GM21723 (cell line): ENCODE measurements around the gene TKFC.
A peak's percentile ranks its signal among the peaks of the same experiment; 100 is the strongest.

Source experiments
- ATAC-seq: cut with Tn5 transposase; IDR thresholded peaks from one replicate; pipeline ENCODE4 v1.9.1; 2021; ENCODE audit warnings: mild to moderate bottlenecking, moderate library complexity; ENCODE audit not compliant: unreplicated experiment

TKFC gene

DNA sequence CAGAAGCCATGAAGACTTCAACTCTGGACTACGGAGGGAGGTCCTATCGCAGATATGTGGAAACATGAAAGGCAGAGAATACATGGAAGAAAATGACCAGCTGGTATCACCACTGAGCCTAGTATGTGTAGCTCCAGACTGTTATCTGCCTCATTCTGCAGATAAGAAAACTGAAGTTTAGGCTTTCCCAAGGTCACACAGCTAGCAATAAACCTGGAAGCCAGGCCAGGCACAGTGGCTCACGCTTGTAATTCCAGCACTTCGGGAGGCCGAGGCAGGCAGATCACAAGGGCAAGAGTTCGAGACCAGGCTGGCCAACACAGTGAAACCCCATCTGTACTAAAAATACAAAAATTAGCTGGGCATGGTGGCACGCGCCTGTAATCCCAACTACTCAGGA, 22.3 kb upstream of the TKFC start:
- no peak for ATAC-seq

DNA sequence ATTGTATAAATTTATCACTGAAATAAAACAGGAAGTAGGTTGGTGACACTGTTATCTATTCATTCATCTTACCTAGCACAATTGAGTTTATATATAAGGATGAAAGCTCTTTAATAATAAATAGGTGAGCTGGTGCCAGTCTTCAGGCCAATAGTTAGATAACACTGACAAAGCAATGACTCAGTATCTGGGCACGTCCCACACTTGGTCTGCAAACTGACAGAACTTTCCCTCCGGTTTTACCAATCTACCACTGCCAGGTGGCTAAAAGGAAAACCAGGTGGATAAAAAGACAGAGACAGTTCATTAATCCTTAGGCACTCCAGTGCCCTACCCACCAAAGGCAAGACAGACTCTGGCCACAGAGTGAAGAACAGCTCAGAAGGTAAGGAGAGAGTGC, 17.8 kb upstream of the TKFC start:
- ATAC-seq = no peak

DNA sequence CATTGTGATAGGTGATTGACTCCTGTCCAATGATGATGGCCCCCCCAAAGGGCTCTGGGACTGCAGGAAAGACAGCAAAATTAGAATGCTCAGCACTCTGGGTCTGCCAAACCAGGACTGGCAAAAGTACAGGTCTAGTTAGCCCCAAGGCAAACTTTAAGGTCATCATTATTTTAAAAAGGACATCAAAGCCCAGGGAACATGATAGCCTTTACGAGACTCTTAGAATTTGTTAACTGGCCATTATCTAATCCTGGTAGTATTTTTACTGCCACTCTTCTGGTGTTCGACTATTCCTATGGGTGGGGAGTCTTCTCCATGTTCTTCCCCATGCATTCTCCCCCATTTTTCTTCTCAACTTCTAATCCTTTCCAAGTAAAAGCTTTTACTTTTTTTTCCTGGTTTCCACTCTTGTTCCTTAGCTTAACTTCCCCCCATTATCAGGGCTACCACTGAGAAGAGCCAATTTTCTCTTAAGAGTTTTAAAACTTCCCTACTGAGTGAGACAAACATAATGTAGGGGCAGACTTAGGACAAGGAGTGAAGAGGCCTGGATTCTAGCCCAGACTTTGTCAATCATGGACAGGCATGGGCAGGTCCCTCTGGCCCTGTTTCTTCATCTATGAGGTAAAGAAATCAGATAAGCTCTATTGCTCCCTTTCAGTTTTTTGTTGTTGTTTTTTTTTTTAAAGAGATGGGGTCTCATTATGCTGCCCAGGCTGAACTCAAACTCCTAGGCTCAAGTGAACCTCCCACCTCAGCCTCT, 7.2 kb upstream of the TKFC start:
- no peak for ATAC-seq

DNA sequence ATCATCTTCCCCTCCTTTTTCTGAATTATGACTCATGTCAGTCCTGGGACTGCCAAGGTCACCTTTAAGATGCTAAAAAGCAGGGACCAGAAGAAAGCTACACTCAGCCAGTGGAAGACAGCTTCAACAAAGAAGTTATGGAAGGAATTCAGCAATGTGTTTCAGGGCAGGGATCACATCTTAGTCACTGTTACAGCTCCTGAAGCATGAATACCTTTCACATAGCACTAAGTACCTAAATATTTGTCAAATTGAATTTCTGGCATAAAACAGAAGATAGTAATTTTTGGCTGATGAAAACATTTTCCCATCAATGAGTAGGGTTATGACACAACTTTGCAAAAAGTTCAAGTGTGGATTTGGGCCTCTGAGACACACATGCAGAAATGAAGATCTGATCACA, 5.4 kb upstream of the TKFC start:
- ATAC-seq = no peak

DNA sequence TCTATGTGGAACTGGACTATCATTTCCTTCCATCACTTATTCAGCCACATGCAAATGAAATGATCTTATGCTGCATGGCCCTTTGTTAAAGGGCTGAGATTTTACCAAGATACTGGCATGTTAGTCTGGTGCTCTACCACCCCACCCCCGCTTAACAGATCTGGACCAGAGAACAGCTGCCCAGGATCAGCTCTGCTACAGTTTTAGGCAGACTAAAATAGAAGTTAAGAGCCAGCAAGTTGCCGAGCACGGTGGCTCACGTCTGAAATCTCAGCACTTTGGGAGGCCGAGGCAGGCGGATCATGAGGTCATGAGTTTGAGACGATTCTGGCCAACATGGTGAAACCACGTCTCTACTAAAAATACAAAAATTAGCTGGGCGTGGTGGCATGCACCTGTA, 4.7 kb upstream of the TKFC start:
- no peak for ATAC-seq

DNA sequence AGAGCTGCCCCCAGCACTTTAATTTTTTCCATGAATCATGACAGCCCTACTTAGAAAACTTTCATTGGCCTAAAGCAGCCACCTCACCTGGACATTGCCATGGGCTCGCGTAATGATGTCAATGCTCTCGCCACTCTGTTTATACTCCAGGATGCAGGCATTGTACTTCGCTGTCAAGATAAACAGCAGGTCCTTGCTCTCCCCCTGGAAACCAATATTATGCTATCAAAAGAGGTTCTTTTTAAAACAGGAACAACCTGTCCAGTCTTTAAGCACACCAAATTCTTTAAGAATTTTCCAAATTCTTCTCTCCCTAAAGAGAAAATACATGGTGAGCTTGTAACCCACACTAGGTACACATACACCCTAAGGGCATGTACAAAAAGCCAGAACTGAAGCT, 3.2 kb upstream of the TKFC start:
- no peak for ATAC-seq

DNA sequence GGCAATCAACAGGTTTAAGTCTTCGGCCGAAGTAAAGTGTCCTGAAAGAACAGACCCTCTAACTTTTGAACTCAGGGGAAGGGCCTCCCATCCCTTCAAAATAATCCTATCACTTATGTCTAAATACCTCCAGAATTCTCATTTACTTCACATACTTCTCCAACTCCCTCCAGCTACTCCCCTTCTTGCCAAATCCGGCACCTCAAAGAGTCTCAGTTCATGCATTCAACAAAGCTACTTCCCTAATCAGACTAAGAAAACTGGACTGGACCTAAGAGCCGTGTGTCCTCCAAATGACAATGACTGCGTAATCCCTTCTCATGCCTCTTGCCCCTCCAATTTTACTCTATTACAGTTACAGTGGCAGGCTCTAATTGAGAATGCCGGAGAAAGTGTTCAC, 1.4 kb upstream of the TKFC start:
- no peak for ATAC-seq

DNA sequence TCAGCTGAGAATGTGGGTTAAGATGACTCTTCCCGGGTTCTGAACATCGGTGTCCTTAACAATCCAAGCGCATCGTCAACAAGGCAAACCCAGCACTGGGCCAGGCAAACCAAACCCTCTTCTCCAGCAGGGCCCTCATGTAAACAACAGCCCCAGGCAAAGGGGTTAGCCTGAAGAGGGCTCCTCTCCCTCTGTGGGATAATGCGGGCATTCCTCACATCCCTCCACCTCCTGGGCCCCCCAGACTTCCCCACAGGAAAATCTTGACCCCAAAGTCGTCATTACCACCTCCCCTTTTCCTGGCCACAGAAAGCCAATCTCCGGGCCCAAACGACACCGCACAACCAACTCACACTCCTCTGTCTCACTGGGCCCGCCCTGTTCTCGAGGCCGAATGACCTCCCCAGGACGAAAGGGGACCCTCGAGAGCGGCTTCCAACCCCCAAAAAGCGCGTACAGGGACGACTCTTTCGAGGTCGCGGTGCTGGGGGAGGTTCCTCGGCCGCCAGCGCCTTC, 689 bp upstream of the TKFC start:
- no peak for ATAC-seq

DNA sequence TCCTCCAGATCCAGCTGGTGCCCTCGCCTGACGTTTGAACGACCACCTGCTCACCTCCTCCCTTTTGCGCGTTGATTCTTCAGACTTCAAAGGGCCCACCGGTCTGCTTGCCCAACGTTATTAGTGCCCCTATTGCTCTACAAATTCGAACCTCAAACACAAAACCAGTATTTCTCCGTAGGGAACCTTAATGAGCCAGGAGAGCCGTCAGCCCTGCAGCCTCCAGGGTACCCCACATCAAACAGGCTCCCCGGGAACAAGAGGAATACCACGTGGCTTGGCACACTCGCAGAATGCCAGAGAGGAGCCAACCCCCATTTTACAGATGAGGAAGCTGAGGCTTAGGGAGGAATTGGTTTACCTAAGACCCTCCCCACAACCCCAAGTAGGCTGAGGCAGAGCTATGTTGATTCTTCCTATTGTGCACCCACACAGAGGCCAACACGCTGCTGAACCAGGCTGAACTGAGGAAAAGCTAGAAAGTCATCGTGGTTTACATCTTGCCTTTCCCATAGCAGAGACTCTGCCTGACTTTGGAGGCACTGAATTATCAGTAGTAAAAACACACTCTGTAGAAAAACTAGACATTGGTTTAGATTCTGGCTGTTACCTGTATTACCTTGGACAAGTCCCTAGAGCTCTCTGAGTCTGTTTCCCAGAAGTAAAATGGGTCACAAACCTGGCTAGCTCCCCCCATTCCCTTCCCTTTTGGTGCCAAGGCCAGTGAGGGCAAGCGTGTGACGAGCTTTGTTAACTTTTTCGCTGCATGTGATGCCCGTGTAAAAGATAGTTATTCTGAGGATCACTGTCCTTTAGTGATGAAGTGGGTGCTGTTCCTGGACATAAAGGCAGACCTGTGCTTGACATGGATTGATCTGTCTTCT, 764 bp downstream of the TKFC start:
- peak; percentile 13 for ATAC-seq

DNA sequence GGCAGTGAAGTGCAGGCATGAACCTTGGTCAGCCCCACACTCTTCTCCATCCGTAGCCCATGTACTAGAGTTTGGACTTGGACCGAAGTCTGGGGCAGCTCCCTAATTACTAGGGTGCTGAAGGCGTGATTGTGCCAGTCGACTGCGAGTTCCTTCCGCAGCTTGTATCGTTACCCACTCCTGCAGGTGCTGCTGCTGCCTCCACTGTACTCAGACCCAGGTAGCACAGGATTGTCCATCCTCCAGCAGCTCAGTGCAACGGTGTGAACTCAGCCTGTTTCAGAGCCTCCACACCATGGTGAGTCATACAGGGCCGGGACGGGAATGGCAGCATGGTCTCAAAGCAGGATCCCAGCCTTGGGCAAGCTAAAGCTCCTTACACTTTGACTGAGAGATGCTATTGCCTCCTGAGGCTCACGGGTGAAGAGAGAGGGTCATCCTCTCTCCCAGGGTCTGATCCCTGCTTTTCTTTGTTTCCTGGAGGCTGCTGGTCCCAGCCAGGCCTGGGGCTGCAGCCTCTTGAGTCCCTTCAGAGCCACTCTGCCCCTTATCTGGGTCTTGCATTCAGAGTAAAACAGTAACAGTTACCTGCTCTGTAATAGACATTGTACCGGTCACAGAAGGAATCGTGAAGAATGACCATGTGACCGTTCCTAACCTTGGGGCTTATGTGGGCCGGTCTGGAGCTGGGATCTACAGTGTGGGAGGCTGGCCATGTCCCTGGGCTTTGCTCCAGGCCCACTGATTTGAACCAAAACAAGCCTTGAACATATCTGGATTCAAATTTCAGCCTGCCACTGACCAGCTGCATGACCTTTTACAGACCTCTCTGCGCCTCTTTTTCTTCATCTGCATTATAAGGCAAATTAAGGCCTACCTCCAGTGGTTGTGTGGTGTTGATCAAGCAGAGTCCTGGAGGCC, 1.7 kb downstream of the TKFC start:
- no peak for ATAC-seq

DNA sequence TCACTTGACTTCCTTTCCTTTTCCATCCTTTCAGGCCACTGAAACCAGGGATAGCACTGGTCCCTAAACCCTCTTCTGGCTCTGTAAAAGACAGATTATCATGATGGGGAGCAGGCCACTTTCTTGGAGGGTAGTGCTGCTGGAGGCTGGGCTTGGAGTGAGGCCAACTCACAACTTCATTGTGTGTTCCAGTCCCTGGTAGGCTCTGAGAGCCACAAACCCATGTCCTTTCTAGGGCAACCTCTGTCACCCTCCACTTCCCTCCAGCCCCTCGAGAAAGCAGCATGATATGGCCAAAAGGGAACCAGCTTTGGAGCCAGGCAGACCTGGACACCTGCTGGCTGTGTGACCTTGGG, 2.3 kb downstream of the TKFC start:
- no peak for ATAC-seq

DNA sequence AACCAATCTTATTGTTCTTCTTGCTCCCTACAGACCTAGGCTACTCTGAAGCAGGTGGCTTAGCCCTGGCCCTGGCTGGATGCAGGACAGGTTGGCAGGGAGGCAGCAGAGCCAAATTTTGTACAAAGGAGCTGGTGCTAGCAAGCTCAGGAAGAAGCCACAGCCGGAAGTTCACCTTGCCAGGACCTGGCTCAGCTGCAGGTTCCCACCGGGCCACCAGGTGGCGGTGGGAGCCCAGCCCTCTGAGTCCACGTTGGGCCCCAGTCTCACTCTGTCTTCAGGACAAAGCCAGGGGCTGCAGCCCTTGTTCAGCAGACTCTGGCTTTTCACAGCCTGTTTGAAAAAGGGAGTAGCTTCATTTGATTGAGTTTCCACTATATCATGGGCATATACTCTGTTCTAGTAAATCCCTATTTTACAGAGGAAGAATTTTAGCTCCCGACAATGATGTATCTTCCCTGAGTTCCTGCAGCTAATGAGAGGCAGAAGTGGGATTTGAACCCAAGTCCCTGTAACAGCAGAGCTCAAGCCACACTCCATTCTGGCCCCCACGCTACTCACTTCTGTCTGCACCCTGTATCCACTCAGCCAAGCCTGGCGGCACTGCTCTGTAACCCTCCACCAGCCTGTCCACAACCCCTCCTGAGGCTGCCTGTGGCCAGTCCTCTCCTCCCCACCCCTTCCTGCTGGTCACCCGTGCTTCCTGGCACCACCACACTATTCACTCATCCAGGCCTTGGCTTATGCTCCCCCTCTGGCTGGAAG, 3.3 kb downstream of the TKFC start:
- ATAC-seq = no peak

DNA sequence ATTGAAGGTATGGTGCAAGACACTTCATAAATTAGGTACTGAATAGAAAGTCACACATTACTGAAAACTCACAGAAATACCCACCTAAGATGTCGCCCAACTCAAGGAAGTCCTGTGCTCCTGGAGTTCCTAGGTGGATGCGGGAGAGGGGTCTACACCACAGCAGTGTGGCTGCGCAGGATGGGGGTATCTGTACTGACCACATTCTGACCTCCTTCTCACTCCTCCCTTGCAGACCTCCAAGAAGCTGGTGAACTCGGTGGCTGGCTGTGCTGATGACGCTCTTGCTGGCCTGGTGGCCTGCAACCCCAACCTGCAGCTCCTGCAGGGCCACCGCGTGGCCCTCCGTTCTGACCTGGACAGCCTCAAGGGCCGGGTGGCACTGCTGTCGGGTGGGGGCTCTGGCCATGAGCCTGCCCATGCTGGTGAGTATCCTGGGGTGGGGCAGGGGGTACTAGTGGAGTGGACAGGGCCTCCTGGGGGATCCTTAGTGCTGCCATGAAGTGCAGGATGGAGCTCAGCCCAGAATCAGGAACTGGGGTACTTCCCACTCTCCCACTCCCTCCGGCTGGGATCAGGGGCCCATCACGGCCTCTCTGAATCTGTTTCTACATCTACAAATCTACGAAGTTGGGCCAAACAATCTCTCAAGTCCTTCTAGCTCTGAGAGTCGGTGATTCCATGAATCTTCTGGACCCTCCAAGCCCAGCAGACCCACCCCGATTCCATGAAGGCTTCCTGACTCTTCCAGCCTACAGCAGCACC, 4.9 kb downstream of the TKFC start:
- no peak for ATAC-seq

DNA sequence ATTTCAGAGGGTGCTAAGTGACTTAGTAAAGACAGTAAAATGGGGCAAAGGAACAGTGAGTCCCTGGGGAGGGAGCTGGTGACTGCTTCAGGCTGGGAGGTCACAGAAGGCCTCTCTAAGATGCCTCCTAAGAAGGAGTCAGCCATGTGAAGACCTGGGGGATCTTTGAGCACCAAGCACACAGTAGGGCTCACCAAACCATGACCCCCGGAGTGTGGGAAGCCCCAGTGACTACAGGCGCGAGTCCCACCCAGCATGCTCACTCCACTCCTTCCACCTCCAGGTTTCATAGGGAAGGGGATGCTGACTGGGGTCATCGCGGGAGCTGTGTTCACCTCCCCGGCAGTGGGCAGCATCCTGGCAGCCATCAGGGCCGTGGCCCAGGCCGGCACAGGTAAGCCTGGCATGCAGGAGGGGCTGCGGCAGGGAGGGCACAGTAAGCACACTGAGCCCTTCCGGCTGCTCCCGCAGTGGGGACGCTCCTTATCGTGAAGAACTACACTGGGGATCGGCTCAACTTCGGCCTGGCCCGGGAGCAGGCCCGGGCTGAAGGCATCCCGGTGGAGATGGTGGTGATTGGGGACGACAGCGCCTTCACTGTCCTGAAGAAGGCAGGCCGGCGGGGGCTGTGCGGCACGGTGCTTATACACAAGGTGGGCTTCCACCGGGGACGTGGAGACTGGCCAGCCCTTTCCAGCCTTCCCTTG, 5.9 kb downstream of the TKFC start:
- ATAC-seq = no peak

DNA sequence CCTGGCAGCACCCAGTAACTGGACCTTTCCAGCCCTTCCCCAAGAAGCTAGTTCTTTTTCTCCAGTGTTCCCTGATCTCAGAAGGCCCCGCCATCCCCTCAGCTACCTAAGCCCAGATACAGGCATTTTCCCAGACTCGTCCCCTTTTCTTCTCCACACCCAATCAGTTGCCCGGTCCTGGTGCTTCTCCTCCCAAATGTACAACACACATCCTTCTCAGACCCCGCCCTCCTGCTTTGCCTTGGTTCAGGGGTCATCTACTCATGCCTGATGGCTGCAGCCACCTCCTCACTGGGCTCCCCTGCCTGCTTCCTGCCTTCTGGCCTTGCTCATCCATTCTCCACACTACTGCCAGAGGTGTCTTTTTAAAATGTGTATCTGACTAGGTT, 6.5 kb downstream of the TKFC start:
- no peak for ATAC-seq

DNA sequence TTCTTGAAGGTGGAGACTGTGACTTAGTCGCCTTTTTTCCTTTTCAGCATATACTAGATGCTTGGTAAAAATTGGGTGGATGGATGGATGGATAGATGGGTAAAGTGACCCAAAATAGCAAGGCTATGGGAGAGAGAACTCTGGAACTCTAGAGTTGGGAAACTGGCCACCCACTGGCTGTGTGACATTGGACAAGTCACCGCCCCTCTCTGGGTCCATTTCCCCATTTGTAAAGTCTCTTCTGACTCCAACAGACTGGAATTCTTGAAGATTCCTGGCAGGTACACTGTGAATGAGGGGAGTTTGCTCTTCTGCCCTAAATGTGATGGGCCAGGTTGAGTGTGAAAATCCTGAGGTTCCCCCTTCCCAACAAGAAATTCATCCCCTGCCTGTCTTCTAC, 8.0 kb downstream of the TKFC start:
- ATAC-seq = no peak

DNA sequence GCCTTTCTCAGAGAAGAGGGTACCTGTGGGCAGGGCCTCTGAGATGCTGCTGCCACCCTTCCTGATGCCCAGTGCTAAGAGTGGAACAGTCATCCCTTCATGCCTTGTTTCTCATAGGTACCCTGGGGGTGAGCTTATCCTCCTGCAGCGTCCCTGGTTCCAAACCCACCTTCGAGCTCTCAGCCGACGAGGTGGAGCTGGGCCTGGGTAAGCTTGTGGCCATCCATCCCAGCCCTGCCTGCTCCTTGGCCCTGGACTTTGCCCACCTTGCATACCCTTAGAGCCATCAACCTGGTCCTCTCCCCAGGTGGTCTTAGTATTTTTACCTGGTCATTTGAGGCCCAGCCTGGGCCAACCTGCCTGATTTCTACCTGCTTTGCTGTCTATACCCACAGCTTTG, 8.7 kb downstream of the TKFC start:
- ATAC-seq = no peak

DNA sequence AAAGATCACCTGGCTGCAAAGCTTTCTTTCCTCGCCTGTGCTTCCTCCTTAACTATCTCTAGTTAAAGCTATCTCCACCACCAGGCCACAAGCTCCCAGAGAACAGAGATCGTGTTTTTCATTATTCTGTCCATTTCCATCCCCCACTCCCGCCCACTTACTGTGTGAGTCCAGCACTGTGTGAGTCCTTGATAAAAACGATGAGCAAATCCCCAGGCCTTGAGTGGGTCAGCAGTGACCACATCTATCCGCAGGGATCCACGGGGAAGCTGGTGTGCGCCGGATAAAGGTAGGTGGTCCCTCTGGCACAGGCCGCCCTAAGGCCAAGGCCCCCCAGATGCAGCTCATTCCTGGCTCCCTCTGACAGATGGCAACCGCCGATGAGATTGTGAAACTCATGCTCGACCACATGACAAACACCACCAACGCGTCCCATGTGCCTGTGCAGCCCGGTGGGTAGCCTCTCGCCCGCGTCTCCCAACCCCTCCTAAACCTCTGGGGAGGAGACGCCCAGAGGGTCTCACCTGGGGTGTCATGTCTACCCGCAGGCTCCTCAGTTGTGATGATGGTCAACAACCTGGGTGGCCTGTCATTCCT, 9.3 kb downstream of the TKFC start:
- ATAC-seq = no peak
